Measurements from ENCODE around the gene TMEM255B. TPM values are rescaled to one million over a fixed set of nuclear protein-coding genes. Genes with fewer than 3 reads are reported as not detected.

TMEM255B gene
- total and polyA plus RNA-seq, 9 of the 15 experiments (the other 6 are each of a cell fraction or from before 2014, with no cell fraction given): 0.01 to 0.75 (median 0.23) TPM

- no peak for FAIRE-seq
- in situ Hi-C loops (cut with MboI): no loop called here
Observed at GRCh38 chr13:113817860-113818691, 59.0 kb downstream of the TMEM255B start.

More at GRCh38 chr13:113817860-113818691, 59.0 kb downstream of the TMEM255B start:
- intact Hi-C loops (cut with micrococcal nuclease): loop anchor here (5.0 kb wide), 3 partner anchors 84 to 409 kb away; no protein-coding TSS in a partner anchor
- Histone ChIP-seq H3K27me3 (ENCODE audit: control insufficient read depth in 2 of 2, insufficient read depth in 2 of 2, low read length in 2 of 2) (peaks cover 0 to 11% of the 10 kb centered on the region in 2 experiments; a peak in 2 of 5 replicates), H2AFZ (ENCODE audit: low read depth, low read length) (no peak overlapping the region), H3K36me3 (ENCODE audit: control insufficient read depth, insufficient read depth, low read length) (no peaks in the 10 kb centered on the region), H3K4me2 (ENCODE audit: insufficient read depth, low read length) (no peak overlapping the region), H4K20me1 (replicated peaks; ENCODE audit: control insufficient read depth, insufficient read depth, low read length) (no peaks in the 10 kb centered on the region), H3K9me3 (replicated peaks; ENCODE audit: control insufficient read depth, insufficient read depth, low read depth, low read length) (0 out of 2 replicates have a peak, but pooled peaks cover 2% of the 10 kb centered on the region), H3K4me1 (replicated peaks in 1 of 2; ENCODE audit: control insufficient read depth in 2 of 2, insufficient read depth in 2 of 2, low read length in 2 of 2) (peaks cover 0 to 42% of the 10 kb centered on the region in 2 experiments; a peak in 2 of 5 replicates), H3K9ac (ENCODE audit: insufficient read depth in 1 of 2, low read depth in 2 of 2, low read length in 2 of 2) (no peak overlapping the region), H3K79me2 (ENCODE audit: control insufficient read depth, insufficient read depth, low read length) (no peaks in the 10 kb centered on the region), H3K9me1 (ENCODE audit: control insufficient read depth, insufficient read depth, low read length) (no peaks in the 10 kb centered on the region), H3K4me3 (no peak overlapping the region), H3K27ac (ENCODE audit: extremely low read depth, low read depth, low read length) (no peak overlapping the region)
- TF ChIP-seq ZNF518B (CRISPR knock-in tag; IDR thresholded peaks at IDR 0.05) (no peak), PATZ1 (CRISPR knock-in tag; IDR thresholded peaks at IDR 0.05; ENCODE audit: borderline replicate concordance) (no peak), PRDM10 (IDR thresholded peaks at IDR 0.05; ENCODE audit: partially characterized antibody) (no peak), ZNF3 (CRISPR knock-in tag; IDR thresholded peaks at IDR 0.05) (no peak), ZNF511 (CRISPR knock-in tag; IDR thresholded peaks at IDR 0.05) (no peak), ZNF23 (CRISPR knock-in tag; IDR thresholded peaks at IDR 0.05) (no peak), ETV1 (tag; conservative IDR thresholded peaks at IDR 0.05; ENCODE audit: low read depth) (no peak)
- TF ChIP-seq, protein P1, sequence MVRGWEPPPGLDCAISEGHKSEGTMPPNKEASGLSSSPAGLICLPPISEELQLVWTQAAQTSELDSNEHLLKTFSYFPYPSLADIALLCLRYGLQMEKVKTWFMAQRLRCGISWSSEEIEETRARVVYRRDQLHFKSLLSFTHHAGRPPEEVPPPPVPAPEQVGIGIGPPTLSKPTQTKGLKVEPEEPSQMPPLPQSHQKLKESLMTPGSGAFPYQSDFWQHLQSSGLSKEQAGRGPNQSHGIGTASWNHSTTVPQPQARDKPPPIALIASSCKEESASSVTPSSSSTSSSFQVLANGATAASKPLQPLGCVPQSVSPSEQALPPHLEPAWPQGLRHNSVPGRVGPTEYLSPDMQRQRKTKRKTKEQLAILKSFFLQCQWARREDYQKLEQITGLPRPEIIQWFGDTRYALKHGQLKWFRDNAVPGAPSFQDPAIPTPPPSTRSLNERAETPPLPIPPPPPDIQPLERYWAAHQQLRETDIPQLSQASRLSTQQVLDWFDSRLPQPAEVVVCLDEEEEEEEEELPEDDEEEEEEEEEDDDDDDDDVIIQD (CRISPR knock-in tag; IDR thresholded peaks at IDR 0.05): no peak
- no TSS peak for BruUV-seq (replicated peaks)
- no peak for ATAC-seq
- DNase-seq (ENCODE audit: extremely low read depth in 1 of 4, low spot score in 3 of 4): no peak
- 65% methylated on average over 23 of the region's 60 CpGs for WGBS (ENCODE audit: insufficient coverage, low coverage, missing lambda C conversion rate)
- ChIA-PET POLR2A (no interaction called here), CTCF (ENCODE audit: low intra/inter-chr PET ratio) (no interaction called here)
